A673 (cell line): ENCODE results near the gene NOSTRIN. TPM values are rescaled to one million over a fixed set of nuclear protein-coding genes. Genes with fewer than 3 reads are reported as not detected.

ENCODE experiments used
- BruUV-seq: library from RNA; stranded (reverse); fragments of 400-500 nt; replicated peaks from 2 replicates; lab custom pipeline; 2021; lab: Mats Ljungman, UMichigan
- CTCF ChIA-PET: fragments of 300-600 bp; sonication (Branson Sonifier 250); formaldehyde crosslinking; loops from one replicate; lab custom pipeline; 2022; ENCODE audit warnings: antibody characterized with exemption; lab: Charles Lee
- POLR2A ChIA-PET: fragments of 300-600 bp; sonication (Branson Sonifier 250); formaldehyde crosslinking; loops from one replicate; lab custom pipeline; 2022; ENCODE audit warnings: antibody characterized with exemption; ENCODE audit not compliant: low non-redundant PET; lab: Charles Lee
- DNase-seq: peaks from one replicate; pipeline ENCODE4 v3.0.0-alpha.2; 2015; ENCODE audit warnings: low spot score
- H3K27ac ChIP-seq: fragments of 200-600 bp; sonication (generic); 2 replicates; pipeline ENCODE4 v1.5.1; 2016; ENCODE audit warnings: mixed run types, low read depth, mild to moderate bottlenecking, mixed read lengths, antibody characterized with exemption, low read length; ENCODE audit not compliant: poor library complexity, severe bottlenecking
- H3K27me3 ChIP-seq: fragments of 200-600 bp; sonication (generic); replicated peaks from 2 replicates; pipeline ENCODE4 v1.6.1; 2017; ENCODE audit warnings: mixed run types, low read depth, mild to moderate bottlenecking, mixed read lengths, antibody characterized with exemption, low read length; ENCODE audit not compliant: insufficient read depth, poor library complexity
- H3K36me3 ChIP-seq: fragments of 200-600 bp; sonication (generic); 2 replicates; pipeline ENCODE4 v1.6.1; 2016; ENCODE audit warnings: mixed run types, mild to moderate bottlenecking, mixed read lengths, antibody characterized with exemption, low read length; ENCODE audit not compliant: insufficient read depth, poor library complexity, severe bottlenecking
- H3K4me1 ChIP-seq: fragments of 200-600 bp; sonication (generic); 2 replicates; pipeline ENCODE4 v1.6.1; 2017; ENCODE audit warnings: mixed run types, mild to moderate bottlenecking, mixed read lengths, antibody characterized with exemption, low read length; ENCODE audit not compliant: insufficient read depth, poor library complexity, severe bottlenecking
- H3K4me3 ChIP-seq: fragments of 200-600 bp; sonication (generic); 2 replicates; pipeline ENCODE4 v1.5.1; 2016; ENCODE audit warnings: low read depth, mixed run types, mild to moderate bottlenecking, mixed read lengths, low read length; ENCODE audit not compliant: poor library complexity, severe bottlenecking
- H3K9me3 ChIP-seq: fragments of 200-600 bp; sonication (generic); 2 replicates; pipeline ENCODE4 v1.6.1; 2016; ENCODE audit warnings: mixed run types, low read depth, mild to moderate bottlenecking, mixed read lengths, antibody characterized with exemption, low read length; ENCODE audit not compliant: poor library complexity, severe bottlenecking
- CTCF ChIP-seq: fragments of 300-800, 200-600 bp; sonication (generic); conservative IDR thresholded peaks from 2 replicates; pipeline ENCODE4 v1.5.1; 2017; ENCODE audit warnings: low read depth, mild to moderate bottlenecking, antibody characterized with exemption, low read length, moderate library complexity, mixed read lengths
- EZH2 ChIP-seq: fragments of 200-600 bp; sonication (generic); IDR thresholded peaks from 2 replicates; pipeline ENCODE4 v1.6.1; 2017; ENCODE audit warnings: borderline replicate concordance, low read depth, mild to moderate bottlenecking, mixed read lengths, antibody characterized with exemption, low read length; ENCODE audit not compliant: poor library complexity, severe bottlenecking
- intact Hi-C: fragments of 100-400 bp; cut with micrococcal nuclease; formaldehyde crosslinking; loops from one replicate; pipeline ENCODE4 v1.10.0; 2022; ENCODE audit not compliant: unreplicated experiment
- total RNA-seq: library from RNA; stranded (reverse); gene quantifications from 2 replicates; pipeline ENCODE4 v1.2.3, GENCODE V29; 2021

Gene NOSTRIN
- total RNA-seq, 1 experiment from 2014 or later, result not detected

GRCh38 chr2:168758970-168759820 is 43.2 kb upstream of the NOSTRIN start:
- H3K27me3 ChIP-seq, result no peaks in the 10 kb centered on the region
- no TSS peak for BruUV-seq
- peak; percentile 66 for DNase-seq
- no peak overlapping the region for H3K27ac ChIP-seq
- H3K4me3 ChIP-seq, result no peak overlapping the region
- no peaks in the 10 kb centered on the region for H3K9me3 ChIP-seq
- intact Hi-C loops, result loop anchor here (1.0 kb wide), 1 partner anchor 412 kb away; no protein-coding TSS in a partner anchor
- no peaks in the 10 kb centered on the region for H3K4me1 ChIP-seq
- ChIA-PET CTCF (interaction anchor here (0.6 kb wide), 1 partner anchor 189 kb away, joined by 3 read pairs; no protein-coding TSS in a partner anchor), POLR2A (no interaction called here)
- no peaks in the 10 kb centered on the region for H3K36me3 ChIP-seq
- TF ChIP-seq CTCF, result peak; percentile 64
- no peak for TF ChIP-seq EZH2

GRCh38 chr2:168765401-168765800 is 37.0 kb upstream of the NOSTRIN start:
- H3K4me3 ChIP-seq, result no peak overlapping the region
- POLR2A ChIA-PET, result no interaction called here
- DNase-seq, result no peak

GRCh38 chr2:168766600-168766999 is 35.8 kb upstream of the NOSTRIN start:
- CTCF ChIA-PET, result no interaction called here
- no peak overlapping the region for H3K27ac ChIP-seq
- H3K36me3 ChIP-seq, result no peaks in the 10 kb centered on the region
- no peaks in the 10 kb centered on the region for H3K4me1 ChIP-seq
- no peaks in the 10 kb centered on the region for H3K27me3 ChIP-seq
- no peak overlapping the region for H3K4me3 ChIP-seq
- DNase-seq, result no peak
- POLR2A ChIA-PET, result no interaction called here
- no TSS peak for BruUV-seq
- H3K9me3 ChIP-seq, result no peaks in the 10 kb centered on the region
- intact Hi-C loops, result no loop called here
- TF ChIP-seq EZH2 (no peak), CTCF (no peak)

More at GRCh38 chr2:168765401-168765800, 37.0 kb upstream of the NOSTRIN start:
- TF ChIP-seq CTCF, result no peak
- TF ChIP-seq EZH2, result no peak
- H3K9me3 ChIP-seq, result no peaks in the 10 kb centered on the region
- intact Hi-C loops, result no loop called here
- H3K27me3 ChIP-seq, result no peaks in the 10 kb centered on the region
- H3K4me1 ChIP-seq, result no peaks in the 10 kb centered on the region
- H3K27ac ChIP-seq, result no peak overlapping the region
- BruUV-seq, result no TSS peak
- CTCF ChIA-PET, result no interaction called here
- H3K36me3 ChIP-seq, result no peaks in the 10 kb centered on the region
